ENCODE results near the gene VTI1A. TPM values are rescaled to one million over a fixed set of nuclear protein-coding genes. Genes with fewer than 3 reads are reported as not detected.

Gene VTI1A
- total RNA-seq, 2 donors from 2014 or later: 21.0 to 29.6 TPM

DNA sequence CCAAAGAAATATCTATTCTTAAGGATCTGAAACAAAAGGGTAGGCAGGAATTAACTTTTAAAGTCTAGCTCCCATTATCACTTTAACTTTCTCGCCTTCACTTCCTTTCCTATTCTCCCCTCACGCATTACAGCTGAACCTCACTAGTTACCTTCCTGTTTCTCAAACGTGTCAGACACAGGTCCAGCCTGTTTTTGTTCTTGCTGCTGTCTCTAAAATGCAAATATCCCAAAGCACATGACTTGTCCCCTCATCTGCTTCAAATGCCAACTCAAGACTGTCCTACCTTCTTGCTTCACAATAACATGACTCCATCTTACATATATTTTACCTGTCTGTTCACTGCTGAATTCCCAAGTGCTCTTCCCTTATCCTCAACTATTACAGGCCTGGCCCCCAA, 17.9 kb upstream of the VTI1A start:
- Histone ChIP-seq H3K27me3 (no peaks in the 10 kb centered on the region), H3K9me3 (no peaks in the 10 kb centered on the region), H3K4me3 (no peak overlapping the region), H3K36me3 (peaks cover 58% of the 10 kb centered on the region), H3K4me1 (no peaks in the 10 kb centered on the region), H3K27ac (no peak overlapping the region)
- TF ChIP-seq, protein P1, sequence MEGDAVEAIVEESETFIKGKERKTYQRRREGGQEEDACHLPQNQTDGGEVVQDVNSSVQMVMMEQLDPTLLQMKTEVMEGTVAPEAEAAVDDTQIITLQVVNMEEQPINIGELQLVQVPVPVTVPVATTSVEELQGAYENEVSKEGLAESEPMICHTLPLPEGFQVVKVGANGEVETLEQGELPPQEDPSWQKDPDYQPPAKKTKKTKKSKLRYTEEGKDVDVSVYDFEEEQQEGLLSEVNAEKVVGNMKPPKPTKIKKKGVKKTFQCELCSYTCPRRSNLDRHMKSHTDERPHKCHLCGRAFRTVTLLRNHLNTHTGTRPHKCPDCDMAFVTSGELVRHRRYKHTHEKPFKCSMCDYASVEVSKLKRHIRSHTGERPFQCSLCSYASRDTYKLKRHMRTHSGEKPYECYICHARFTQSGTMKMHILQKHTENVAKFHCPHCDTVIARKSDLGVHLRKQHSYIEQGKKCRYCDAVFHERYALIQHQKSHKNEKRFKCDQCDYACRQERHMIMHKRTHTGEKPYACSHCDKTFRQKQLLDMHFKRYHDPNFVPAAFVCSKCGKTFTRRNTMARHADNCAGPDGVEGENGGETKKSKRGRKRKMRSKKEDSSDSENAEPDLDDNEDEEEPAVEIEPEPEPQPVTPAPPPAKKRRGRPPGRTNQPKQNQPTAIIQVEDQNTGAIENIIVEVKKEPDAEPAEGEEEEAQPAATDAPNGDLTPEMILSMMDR (IDR thresholded peaks at IDR 0.05): no peak
- DNase-seq (ENCODE audit: low spot score): no peak

DNA sequence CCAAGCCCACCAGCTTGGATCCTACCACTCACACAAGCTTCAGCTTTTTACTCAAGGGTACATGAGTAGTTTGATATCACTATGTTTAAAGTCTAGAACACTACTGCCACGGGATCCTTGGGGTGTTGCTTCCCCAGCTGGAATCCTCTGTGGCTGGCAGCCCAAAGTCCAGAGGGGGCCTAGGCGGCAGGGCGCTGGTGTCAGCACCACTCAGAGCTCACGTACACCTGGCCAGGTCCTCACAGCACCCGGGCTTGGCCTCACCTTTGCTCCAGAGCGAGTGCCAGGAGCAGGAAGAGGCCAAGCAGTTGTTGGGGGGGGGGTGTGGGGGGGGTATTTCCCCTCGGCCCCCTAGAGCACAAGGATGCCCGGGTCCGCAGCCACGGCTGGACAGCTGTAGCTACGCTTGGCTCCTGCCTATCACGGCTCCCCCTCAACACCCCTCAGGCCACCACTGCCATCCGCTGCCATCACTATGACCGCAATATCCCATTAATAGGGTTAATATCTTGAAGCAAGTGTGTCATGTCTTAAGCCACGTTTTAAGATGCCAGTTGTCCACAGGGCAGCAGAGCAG, 17.3 kb upstream of the VTI1A start:
- no peaks in the 10 kb centered on the region for H3K27me3 ChIP-seq
- no peaks in the 10 kb centered on the region for H3K9me3 ChIP-seq
- no peaks in the 10 kb centered on the region for H3K4me1 ChIP-seq
- DNase-seq (ENCODE audit: low spot score): no peak
- no peak overlapping the region for H3K4me3 ChIP-seq
- H3K27ac ChIP-seq: no peak overlapping the region
- TF ChIP-seq, protein P1 (IDR thresholded peaks at IDR 0.05): no peak
- peaks cover 64% of the 10 kb centered on the region for H3K36me3 ChIP-seq

GRCh38 chr10:112433136-112433535, 13.9 kb upstream of the VTI1A start:
- Histone ChIP-seq H3K9me3 (no peaks in the 10 kb centered on the region), H3K27me3 (no peaks in the 10 kb centered on the region), H3K36me3 (peaks cover 87% of the 10 kb centered on the region), H3K4me1 (no peaks in the 10 kb centered on the region), H3K27ac (no peak overlapping the region), H3K4me3 (no peak overlapping the region)
- DNase-seq (ENCODE audit: low spot score): no peak
- TF ChIP-seq, protein P1 (IDR thresholded peaks at IDR 0.05): no peak

GRCh38 chr10:112434988-112435619, 11.9 kb upstream of the VTI1A start:
- H3K36me3 ChIP-seq: peaks cover 84% of the 10 kb centered on the region

GRCh38 chr10:112438356-112438755, 8.7 kb upstream of the VTI1A start:
- TF ChIP-seq, protein P1 (IDR thresholded peaks at IDR 0.05): no peak
- Histone ChIP-seq H3K36me3 (peaks cover 74% of the 10 kb centered on the region), H3K9me3 (no peaks in the 10 kb centered on the region), H3K4me3 (no peak overlapping the region), H3K27me3 (no peaks in the 10 kb centered on the region), H3K4me1 (no peaks in the 10 kb centered on the region), H3K27ac (no peak overlapping the region)
- DNase-seq (ENCODE audit: low spot score): no peak

More at GRCh38 chr10:112434988-112435619, 11.9 kb upstream of the VTI1A start:
- H3K27ac ChIP-seq: no peak overlapping the region
- H3K9me3 ChIP-seq: no peaks in the 10 kb centered on the region
- TF ChIP-seq, protein P1 (IDR thresholded peaks at IDR 0.05): peak in 1 of 2 donors; percentile 63
- no peak for DNase-seq (ENCODE audit: low spot score)
- H3K27me3 ChIP-seq: no peaks in the 10 kb centered on the region
- H3K4me1 ChIP-seq: no peaks in the 10 kb centered on the region
- H3K4me3 ChIP-seq: no peak overlapping the region

Measured in right atrium auricular region (tissue), 2 donors.